ENCODE results near the gene SYMPK.
A peak's percentile ranks its signal among the peaks of the same experiment; 100 is the strongest.

SYMPK gene

GRCh38 chr19:45786533-45786894, 76.4 kb downstream of the SYMPK start:
- TF ChIP-seq CTCF (IDR thresholded peaks at IDR 0.05; ENCODE audit: control insufficient read depth, insufficient read depth, low read depth, low read length, missing control alignments): no peak
- no peak overlapping the region for H3K4me3 ChIP-seq (ENCODE audit: control insufficient read depth, low read depth, low read length)
- no peak for DNase-seq (ENCODE audit: low read depth)

- no peak for TF ChIP-seq CTCF (IDR thresholded peaks at IDR 0.05; ENCODE audit: control insufficient read depth, insufficient read depth, low read depth, low read length, missing control alignments)
- no peak overlapping the region for H3K4me3 ChIP-seq (ENCODE audit: control insufficient read depth, low read depth, low read length)
- no peak for DNase-seq (ENCODE audit: low read depth)
Observed at GRCh38 chr19:45785781-45786532, 77.0 kb downstream of the SYMPK start.

GRCh38 chr19:45785097-45785496, 77.8 kb downstream of the SYMPK start:
- TF ChIP-seq CTCF (IDR thresholded peaks at IDR 0.05; ENCODE audit: control insufficient read depth, insufficient read depth, low read depth, low read length, missing control alignments): no peak
- H3K4me3 ChIP-seq (ENCODE audit: control insufficient read depth, low read depth, low read length): no peak overlapping the region
- DNase-seq (ENCODE audit: low read depth): no peak

- TF ChIP-seq CTCF (IDR thresholded peaks at IDR 0.05; ENCODE audit: control insufficient read depth, insufficient read depth, low read depth, low read length, missing control alignments): no peak
- DNase-seq (ENCODE audit: low read depth): no peak
- no peak overlapping the region for H3K4me3 ChIP-seq (ENCODE audit: control insufficient read depth, low read depth, low read length)
Observed at GRCh38 chr19:45784096-45784495, 78.9 kb downstream of the SYMPK start.

- peak; percentile 46 for DNase-seq (ENCODE audit: low read depth)
- peak overlapping the region; percentile 72 for H3K4me3 ChIP-seq (ENCODE audit: control insufficient read depth, low read depth, low read length)
- no peak for TF ChIP-seq CTCF (IDR thresholded peaks at IDR 0.05; ENCODE audit: control insufficient read depth, insufficient read depth, low read depth, low read length, missing control alignments)
Observed at GRCh38 chr19:45782820-45783785, 79.8 kb downstream of the SYMPK start.

- no peak for TF ChIP-seq CTCF (IDR thresholded peaks at IDR 0.05; ENCODE audit: control insufficient read depth, insufficient read depth, low read depth, low read length, missing control alignments)
- DNase-seq (ENCODE audit: low read depth): no peak
- H3K4me3 ChIP-seq (ENCODE audit: control insufficient read depth, low read depth, low read length): peak within 1 kb of the TSS; percentile 72
Observed at GRCh38 chr19:45782162-45782691, 80.7 kb downstream of the SYMPK start, which contains the start of gene DMPK. Gene DMPK (minus strand): TSS chr19:45782490. CDS start chr19:45782352, 138 bp downstream.
